ENCODE results near the gene PSENEN. TPM values are rescaled to one million over a fixed set of nuclear protein-coding genes. Genes with fewer than 3 reads are reported as not detected.

PSENEN gene
- total and polyA plus RNA-seq, 2 experiments from 2014 or later: 39.1 to 106 TPM

DNA sequence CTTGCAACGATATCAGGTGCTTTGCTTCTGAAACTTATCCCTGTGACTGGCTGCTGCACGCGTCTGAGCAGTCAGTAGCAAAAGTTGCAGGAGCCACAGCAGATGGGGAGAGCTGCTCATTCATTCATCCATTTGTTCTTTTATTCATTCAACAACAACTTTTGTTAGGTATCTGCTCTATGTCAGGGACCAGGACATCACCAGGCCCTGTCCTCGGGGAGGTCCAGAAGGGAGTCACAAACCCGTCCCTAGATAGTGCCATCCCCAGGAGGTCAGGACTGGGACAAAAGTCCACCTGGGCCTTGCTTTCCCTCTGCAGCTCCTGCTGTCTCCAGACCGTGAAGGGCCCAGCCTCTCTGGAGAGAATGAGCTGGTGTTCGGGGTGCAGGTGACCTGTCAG, 32.5 kb downstream of the PSENEN start:
- no peak for TF ChIP-seq EZH2 (IDR thresholded peaks at IDR 0.05; ENCODE audit: borderline replicate concordance)
- no peak for TF ChIP-seq EZH2phosphoT487 (IDR thresholded peaks at IDR 0.05; ENCODE audit: low read depth, severe bottlenecking, unreplicated experiment)
- TF ChIP-seq CTCF (IDR thresholded peaks at IDR 0.05; ENCODE audit: poor library complexity): no peak
- 89% methylated on average over 7 of the region's 7 CpGs for WGBS (ENCODE audit: low lambda C conversion rate, missing lambda C conversion rate)
- Histone ChIP-seq H3K4me2 (no peak overlapping the region), H3K9me2 (replicated peaks; ENCODE audit: insufficient read depth) (no peaks in the 10 kb centered on the region), H3K4me1 (ENCODE audit: insufficient read depth) (peaks cover 10% of the 10 kb centered on the region), H3K27ac (no peak overlapping the region), H3K9me3 (ENCODE audit: low read depth) (no peaks in the 10 kb centered on the region), H3K79me2 (peaks cover 4% of the 10 kb centered on the region), H2AFZ (no peak overlapping the region), H3K4me3 (no peak overlapping the region), H3K27me3 (no peaks in the 10 kb centered on the region), H3K36me3 (replicated peaks; ENCODE audit: insufficient read depth, low read depth) (no peaks in the 10 kb centered on the region), H4K20me1 (ENCODE audit: insufficient read depth, poor library complexity, severe bottlenecking) (no peaks in the 10 kb centered on the region)
- no peak for DNase-seq (ENCODE audit: low spot score)

GRCh38 chr19:35779033-35779432, 33.6 kb downstream of the PSENEN start:
- Histone ChIP-seq H3K27ac (no peak overlapping the region), H3K4me2 (no peak overlapping the region), H3K4me1 (ENCODE audit: insufficient read depth) (peaks cover 10% of the 10 kb centered on the region), H2AFZ (no peak overlapping the region), H3K9me2 (replicated peaks; ENCODE audit: insufficient read depth) (no peaks in the 10 kb centered on the region), H3K4me3 (no peak overlapping the region), H3K36me3 (replicated peaks; ENCODE audit: insufficient read depth, low read depth) (no peaks in the 10 kb centered on the region), H3K79me2 (peaks cover 4% of the 10 kb centered on the region), H3K27me3 (no peaks in the 10 kb centered on the region), H3K9me3 (ENCODE audit: low read depth) (no peaks in the 10 kb centered on the region), H4K20me1 (ENCODE audit: insufficient read depth, poor library complexity, severe bottlenecking) (no peaks in the 10 kb centered on the region)
- TF ChIP-seq EZH2 (IDR thresholded peaks at IDR 0.05; ENCODE audit: borderline replicate concordance) (no peak), CTCF (IDR thresholded peaks at IDR 0.05; ENCODE audit: poor library complexity) (no peak), EZH2phosphoT487 (IDR thresholded peaks at IDR 0.05; ENCODE audit: low read depth, severe bottlenecking, unreplicated experiment) (no peak)
- 95% methylated on average over 8 of the region's 8 CpGs for WGBS (ENCODE audit: low lambda C conversion rate, missing lambda C conversion rate)
- no peak for DNase-seq (ENCODE audit: low spot score)

- no peaks in the 10 kb centered on the region for H3K9me2 ChIP-seq (replicated peaks; ENCODE audit: insufficient read depth)
- H3K36me3 ChIP-seq (replicated peaks; ENCODE audit: insufficient read depth, low read depth): no peaks in the 10 kb centered on the region
- no peaks in the 10 kb centered on the region for H4K20me1 ChIP-seq (ENCODE audit: insufficient read depth, poor library complexity, severe bottlenecking)
- H3K4me2 ChIP-seq: no peak overlapping the region
- no peaks in the 10 kb centered on the region for H3K9me3 ChIP-seq (ENCODE audit: low read depth)
- TF ChIP-seq EZH2 (IDR thresholded peaks at IDR 0.05; ENCODE audit: borderline replicate concordance) (no peak), CTCF (IDR thresholded peaks at IDR 0.05; ENCODE audit: poor library complexity) (no peak), EZH2phosphoT487 (IDR thresholded peaks at IDR 0.05; ENCODE audit: low read depth, severe bottlenecking, unreplicated experiment) (no peak)
- H2AFZ ChIP-seq: no peak overlapping the region
- H3K79me2 ChIP-seq: peaks cover 4% of the 10 kb centered on the region
- DNase-seq (ENCODE audit: low spot score): no peak
- WGBS (ENCODE audit: low lambda C conversion rate, missing lambda C conversion rate): 95% methylated on average over 16 of the region's 16 CpGs
- H3K27ac ChIP-seq: no peak overlapping the region
- H3K4me1 ChIP-seq (ENCODE audit: insufficient read depth): peaks cover 10% of the 10 kb centered on the region
- H3K4me3 ChIP-seq: no peak overlapping the region
- H3K27me3 ChIP-seq: no peaks in the 10 kb centered on the region
Observed at GRCh38 chr19:35780058-35780457, 34.6 kb downstream of the PSENEN start.

DNA sequence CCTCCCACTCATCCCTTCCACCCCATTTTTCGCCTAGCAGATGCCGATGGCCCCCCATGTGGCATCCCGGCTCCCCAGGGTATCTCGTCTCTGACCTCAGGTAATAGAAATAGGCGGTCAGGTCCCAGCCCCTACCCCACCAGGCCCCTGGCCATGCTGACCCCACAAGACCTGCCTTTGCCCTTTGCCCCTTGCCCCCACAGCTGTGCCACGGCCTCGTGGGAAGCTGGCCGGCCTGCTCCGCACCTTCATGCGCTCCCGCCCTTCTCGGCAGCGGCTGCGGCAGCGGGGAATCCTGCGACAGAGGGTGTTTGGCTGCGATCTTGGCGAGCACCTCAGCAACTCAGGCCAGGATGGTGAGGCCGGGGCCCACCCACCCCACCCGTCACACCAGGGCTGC, 35.3 kb downstream of the PSENEN start:
- Histone ChIP-seq H3K4me1 (ENCODE audit: insufficient read depth) (peaks cover 10% of the 10 kb centered on the region), H3K9me2 (replicated peaks; ENCODE audit: insufficient read depth) (no peaks in the 10 kb centered on the region), H3K36me3 (replicated peaks; ENCODE audit: insufficient read depth, low read depth) (no peaks in the 10 kb centered on the region), H3K79me2 (peaks cover 4% of the 10 kb centered on the region), H3K27ac (no peak overlapping the region), H3K27me3 (no peaks in the 10 kb centered on the region), H3K9me3 (ENCODE audit: low read depth) (no peaks in the 10 kb centered on the region), H4K20me1 (ENCODE audit: insufficient read depth, poor library complexity, severe bottlenecking) (no peaks in the 10 kb centered on the region), H3K4me2 (no peak overlapping the region), H3K4me3 (no peak overlapping the region), H2AFZ (no peak overlapping the region)
- WGBS (ENCODE audit: low lambda C conversion rate, missing lambda C conversion rate): 93% methylated on average over 20 of the region's 20 CpGs
- TF ChIP-seq CTCF (IDR thresholded peaks at IDR 0.05; ENCODE audit: poor library complexity): no peak
- TF ChIP-seq EZH2 (IDR thresholded peaks at IDR 0.05; ENCODE audit: borderline replicate concordance): no peak
- no peak for TF ChIP-seq EZH2phosphoT487 (IDR thresholded peaks at IDR 0.05; ENCODE audit: low read depth, severe bottlenecking, unreplicated experiment)
- DNase-seq (ENCODE audit: low spot score): no peak
